AG10803 (cell line): ENCODE measurements around the gene APBB2.

Experiments
- DNase-seq: peaks from one replicate; pipeline ENCODE4 v3.0.0; 2010; ENCODE audit warnings: low read depth
- H3K4me3 ChIP-seq: 2 replicates; pipeline ENCODE4 v1.5.1; 2011; ENCODE audit warnings: mild to moderate bottlenecking, low read length, control low read depth
- TF ChIP-seq, protein P1 (sequence below): conservative IDR thresholded peaks from 2 replicates; pipeline ENCODE4 v1.5.1; 2011; ENCODE audit warnings: mild to moderate bottlenecking, low read length, control low read depth, inconsistent platforms

APBB2 gene

DNA sequence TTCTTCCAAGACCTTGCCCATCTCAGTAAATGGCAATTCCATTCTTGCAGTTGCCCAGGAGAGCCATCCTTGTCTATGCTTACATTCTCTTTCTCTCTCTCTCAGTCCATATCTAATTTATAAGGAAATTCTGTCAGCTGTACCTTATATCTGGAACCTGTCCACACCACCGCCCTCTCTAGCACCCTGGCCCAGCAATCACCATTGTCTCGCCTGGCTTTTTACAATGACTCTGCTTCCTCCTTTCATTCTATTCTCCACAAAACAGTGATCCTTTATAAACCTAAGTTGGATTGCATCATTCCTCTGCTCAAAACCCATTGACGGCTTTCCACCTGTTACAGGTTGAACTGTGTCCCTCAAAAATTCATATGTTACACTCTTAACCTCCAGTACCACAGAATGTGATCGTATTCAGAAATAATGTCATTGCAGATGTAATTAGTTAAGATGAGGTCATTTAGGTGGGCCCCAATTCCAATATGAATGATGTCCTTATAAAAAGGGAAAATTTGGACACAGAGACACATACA is 31.3 kb downstream of the APBB2 start:
- TF ChIP-seq, protein P1, sequence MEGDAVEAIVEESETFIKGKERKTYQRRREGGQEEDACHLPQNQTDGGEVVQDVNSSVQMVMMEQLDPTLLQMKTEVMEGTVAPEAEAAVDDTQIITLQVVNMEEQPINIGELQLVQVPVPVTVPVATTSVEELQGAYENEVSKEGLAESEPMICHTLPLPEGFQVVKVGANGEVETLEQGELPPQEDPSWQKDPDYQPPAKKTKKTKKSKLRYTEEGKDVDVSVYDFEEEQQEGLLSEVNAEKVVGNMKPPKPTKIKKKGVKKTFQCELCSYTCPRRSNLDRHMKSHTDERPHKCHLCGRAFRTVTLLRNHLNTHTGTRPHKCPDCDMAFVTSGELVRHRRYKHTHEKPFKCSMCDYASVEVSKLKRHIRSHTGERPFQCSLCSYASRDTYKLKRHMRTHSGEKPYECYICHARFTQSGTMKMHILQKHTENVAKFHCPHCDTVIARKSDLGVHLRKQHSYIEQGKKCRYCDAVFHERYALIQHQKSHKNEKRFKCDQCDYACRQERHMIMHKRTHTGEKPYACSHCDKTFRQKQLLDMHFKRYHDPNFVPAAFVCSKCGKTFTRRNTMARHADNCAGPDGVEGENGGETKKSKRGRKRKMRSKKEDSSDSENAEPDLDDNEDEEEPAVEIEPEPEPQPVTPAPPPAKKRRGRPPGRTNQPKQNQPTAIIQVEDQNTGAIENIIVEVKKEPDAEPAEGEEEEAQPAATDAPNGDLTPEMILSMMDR: no peak
- no peak overlapping the region for H3K4me3 ChIP-seq
- no peak for DNase-seq

GRCh38 chr4:41181037-41181436 is 33.3 kb downstream of the APBB2 start:
- TF ChIP-seq, protein P1: no peak
- DNase-seq: no peak

GRCh38 chr4:41179498-41180195 is 34.7 kb downstream of the APBB2 start:
- H3K4me3 ChIP-seq: no peak overlapping the region
- TF ChIP-seq, protein P1: no peak
- DNase-seq: no peak

More at GRCh38 chr4:41181037-41181436, 33.3 kb downstream of the APBB2 start:
- H3K4me3 ChIP-seq: no peak overlapping the region

GRCh38 chr4:41178372-41179370 is 35.7 kb downstream of the APBB2 start:
- TF ChIP-seq, protein P1: no peak
- DNase-seq: peak; percentile 89
- H3K4me3 ChIP-seq: no peak overlapping the region

DNA sequence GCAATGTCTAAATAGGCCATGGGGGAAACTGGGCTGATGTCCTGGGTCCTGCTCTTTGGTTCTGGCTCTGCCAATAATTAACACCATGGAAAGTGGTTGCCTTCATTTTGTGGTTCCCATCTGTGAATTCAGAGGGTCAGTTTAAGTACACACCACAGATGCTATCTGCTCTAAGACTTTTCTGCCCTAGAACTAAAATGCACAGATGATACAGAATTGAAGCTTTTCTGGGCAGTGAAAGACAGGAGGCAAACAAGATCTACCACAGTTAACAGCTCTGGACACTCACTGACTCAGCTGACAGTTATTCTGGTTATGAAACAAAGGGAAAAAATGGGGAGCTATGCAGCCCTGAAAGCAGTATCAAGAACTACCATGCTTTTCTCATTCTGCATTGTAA is 37.3 kb downstream of the APBB2 start:
- DNase-seq: peak; percentile 84
- TF ChIP-seq, protein P1: peak; percentile 51
- no peak overlapping the region for H3K4me3 ChIP-seq

DNA sequence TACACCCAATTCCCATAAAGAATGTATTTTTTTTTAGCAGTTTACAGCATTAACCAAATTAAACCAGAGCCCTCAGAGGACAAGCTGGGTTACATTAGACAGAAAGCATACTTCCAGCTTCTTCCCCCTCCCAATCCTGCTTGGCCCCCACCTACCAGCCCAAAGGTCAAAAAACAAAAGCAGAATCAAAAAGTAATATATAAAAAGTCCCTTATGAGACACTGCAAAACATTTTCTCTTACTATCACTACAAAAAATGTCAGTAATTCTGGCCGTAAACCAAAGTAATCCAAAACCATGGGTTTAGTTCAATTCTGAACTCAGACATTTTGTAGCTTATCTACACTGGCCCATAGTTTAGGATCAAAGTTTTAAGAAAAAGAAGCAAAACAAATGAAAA is 38.0 kb downstream of the APBB2 start:
- TF ChIP-seq, protein P1: no peak
- H3K4me3 ChIP-seq: no peak overlapping the region
- peak; percentile 71 for DNase-seq
